Measurements from ENCODE around the gene FARP2. TPM values are rescaled to one million over a fixed set of nuclear protein-coding genes. Genes with fewer than 3 reads are reported as not detected.

Gene FARP2
- total and polyA plus RNA-seq, 2 of the 13 experiments (the other 11 are each of a cell fraction or from before 2014, with no cell fraction given): 28.0 to 45.4 TPM

DNA sequence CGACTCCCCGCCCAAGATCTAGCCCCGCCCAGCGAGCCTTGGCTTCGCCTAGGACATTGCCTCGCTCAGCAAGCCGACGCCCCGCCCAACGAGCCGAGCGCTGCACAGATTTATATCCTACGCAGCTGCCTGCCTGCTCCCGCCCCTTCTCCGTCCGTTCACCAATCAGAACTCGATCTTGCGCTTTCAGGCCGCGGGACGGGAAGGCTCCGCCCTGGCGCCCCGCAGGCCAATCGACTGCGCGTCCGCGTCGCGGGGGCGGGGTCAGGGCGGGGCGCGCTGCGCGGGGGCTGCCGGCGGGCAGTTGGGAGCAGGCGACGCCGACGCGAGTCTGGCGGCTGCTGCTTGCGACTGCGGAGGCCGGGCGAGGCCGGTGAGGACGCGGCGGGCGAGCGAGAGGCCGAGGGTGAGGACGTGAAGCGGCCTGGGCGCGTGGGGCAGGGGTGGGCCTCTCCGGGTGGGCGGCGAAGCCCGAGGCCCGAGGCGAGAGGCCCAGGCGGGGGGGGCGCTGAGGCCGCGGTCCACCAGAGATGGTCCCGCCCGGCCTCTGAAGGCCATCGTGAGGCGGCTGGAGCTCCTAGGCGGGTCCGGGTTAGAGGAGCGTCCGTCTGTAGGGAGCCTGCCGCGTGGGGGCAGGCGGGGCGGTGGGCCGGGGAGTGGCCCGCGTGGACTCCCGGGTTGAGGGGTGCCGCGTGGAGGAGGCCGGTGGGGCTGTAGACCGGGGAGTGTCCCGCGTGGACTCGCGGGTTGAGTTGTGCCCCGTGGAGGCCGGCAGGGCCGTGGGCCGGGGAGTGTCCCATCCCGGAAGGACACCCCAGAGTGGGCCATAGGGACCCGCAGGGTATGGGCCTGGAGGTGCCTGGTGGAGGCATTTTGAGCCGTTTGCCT is at the start of gene FARP2 (continued):
- TF ChIP-seq, protein P1, sequence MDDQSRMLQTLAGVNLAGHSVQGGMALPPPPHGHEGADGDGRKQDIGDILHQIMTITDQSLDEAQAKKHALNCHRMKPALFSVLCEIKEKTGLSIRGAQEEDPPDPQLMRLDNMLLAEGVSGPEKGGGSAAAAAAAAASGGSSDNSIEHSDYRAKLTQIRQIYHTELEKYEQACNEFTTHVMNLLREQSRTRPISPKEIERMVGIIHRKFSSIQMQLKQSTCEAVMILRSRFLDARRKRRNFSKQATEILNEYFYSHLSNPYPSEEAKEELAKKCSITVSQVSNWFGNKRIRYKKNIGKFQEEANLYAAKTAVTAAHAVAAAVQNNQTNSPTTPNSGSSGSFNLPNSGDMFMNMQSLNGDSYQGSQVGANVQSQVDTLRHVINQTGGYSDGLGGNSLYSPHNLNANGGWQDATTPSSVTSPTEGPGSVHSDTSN (CRISPR knock-in tag; IDR thresholded peaks at IDR 0.05; ENCODE audit: borderline replicate concordance): 0 out of 2 replicates have a peak, but pooled peaks have one; percentile 46
- no peak for TF ChIP-seq ZMAT5 (CRISPR knock-in tag; IDR thresholded peaks at IDR 0.05; ENCODE audit: borderline replicate concordance, low read depth)
- TF ChIP-seq ZNF382 (CRISPR knock-in tag; IDR thresholded peaks at IDR 0.05; ENCODE audit: borderline replicate concordance): no peak
- peak; percentile 60 for TF ChIP-seq ZNF556 (CRISPR knock-in tag; IDR thresholded peaks at IDR 0.05; ENCODE audit: borderline replicate concordance)
- no peak for TF ChIP-seq TRIM24 (CRISPR knock-in tag; IDR thresholded peaks at IDR 0.05)
- no peak for TF ChIP-seq ZNF432 (CRISPR knock-in tag; IDR thresholded peaks at IDR 0.05; ENCODE audit: borderline replicate concordance)
- 0 out of 2 replicates have a peak, but pooled peaks have one; percentile 29 for TF ChIP-seq THYN1 (CRISPR knock-in tag; IDR thresholded peaks at IDR 0.05; ENCODE audit: borderline replicate concordance, low read depth)
- TF ChIP-seq KLF13 (CRISPR knock-in tag; IDR thresholded peaks at IDR 0.05): no peak
- TF ChIP-seq, protein P2, sequence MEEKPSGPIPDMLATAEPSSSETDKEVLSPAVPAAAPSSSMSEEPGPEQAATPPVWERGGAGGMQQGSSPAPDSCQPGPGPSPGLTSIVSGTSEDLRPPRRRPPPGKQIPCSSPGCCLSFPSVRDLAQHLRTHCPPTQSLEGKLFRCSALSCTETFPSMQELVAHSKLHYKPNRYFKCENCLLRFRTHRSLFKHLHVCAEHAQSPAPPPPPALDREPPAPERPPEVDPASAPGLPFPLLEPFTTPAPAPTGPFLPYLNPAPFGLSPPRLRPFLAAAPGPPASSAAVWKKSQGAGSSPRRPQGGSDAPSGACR (CRISPR knock-in tag; IDR thresholded peaks at IDR 0.05): no peak
- no peak for TF ChIP-seq ATM (IDR thresholded peaks at IDR 0.05; ENCODE audit: borderline replicate concordance)
- no peak for TF ChIP-seq PCBP2 (optimal IDR thresholded peaks at IDR 0.05; ENCODE audit: low read depth, low read length, poor library complexity, severe bottlenecking)
- TF ChIP-seq, protein P3, sequence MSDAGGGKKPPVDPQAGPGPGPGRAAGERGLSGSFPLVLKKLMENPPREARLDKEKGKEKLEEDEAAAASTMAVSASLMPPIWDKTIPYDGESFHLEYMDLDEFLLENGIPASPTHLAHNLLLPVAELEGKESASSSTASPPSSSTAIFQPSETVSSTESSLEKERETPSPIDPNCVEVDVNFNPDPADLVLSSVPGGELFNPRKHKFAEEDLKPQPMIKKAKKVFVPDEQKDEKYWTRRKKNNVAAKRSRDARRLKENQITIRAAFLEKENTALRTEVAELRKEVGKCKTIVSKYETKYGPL (CRISPR knock-in tag; IDR thresholded peaks at IDR 0.05): no peak
- no peak; the same call in 1 of the 2 replicates for TF ChIP-seq RARA (CRISPR knock-in tag; IDR thresholded peaks at IDR 0.05)
- TF ChIP-seq SCMH1 (CRISPR knock-in tag; IDR thresholded peaks at IDR 0.05; ENCODE audit: borderline replicate concordance): no peak
- no peak for TF ChIP-seq ZNF207 (IDR thresholded peaks at IDR 0.05; ENCODE audit: borderline replicate concordance)
- no peak for TF ChIP-seq SKIL (CRISPR knock-in tag; IDR thresholded peaks at IDR 0.05; ENCODE audit: borderline replicate concordance)
- no peak for TF ChIP-seq NPAS2 (CRISPR knock-in tag; IDR thresholded peaks at IDR 0.05; ENCODE audit: borderline replicate concordance)

All from HepG2 (cell line).